SU-DHL-6 (cell line): Measurements from ENCODE around the gene NPAS2.

Experiments used
- EZH2phosphoT487 ChIP-seq: fragments of 200-600 bp; sonication (generic), shearing (Covaris generic); conservative IDR thresholded peaks from 2 replicates; pipeline ENCODE4 v1.6.1; 2018; ENCODE audit warnings: mild to moderate bottlenecking, antibody characterized with exemption, low read length, moderate library complexity, mixed read lengths
- TF ChIP-seq, protein P1 (sequence below): fragments of 200-600 bp; sonication (generic); IDR thresholded peaks from one replicate; pipeline ENCODE4 v1.5.1; 2017; ENCODE audit warnings: antibody characterized with exemption, mild to moderate bottlenecking, low read length, moderate library complexity; ENCODE audit not compliant: insufficient read depth, poor library complexity, severe bottlenecking

- TF ChIP-seq, protein P1, sequence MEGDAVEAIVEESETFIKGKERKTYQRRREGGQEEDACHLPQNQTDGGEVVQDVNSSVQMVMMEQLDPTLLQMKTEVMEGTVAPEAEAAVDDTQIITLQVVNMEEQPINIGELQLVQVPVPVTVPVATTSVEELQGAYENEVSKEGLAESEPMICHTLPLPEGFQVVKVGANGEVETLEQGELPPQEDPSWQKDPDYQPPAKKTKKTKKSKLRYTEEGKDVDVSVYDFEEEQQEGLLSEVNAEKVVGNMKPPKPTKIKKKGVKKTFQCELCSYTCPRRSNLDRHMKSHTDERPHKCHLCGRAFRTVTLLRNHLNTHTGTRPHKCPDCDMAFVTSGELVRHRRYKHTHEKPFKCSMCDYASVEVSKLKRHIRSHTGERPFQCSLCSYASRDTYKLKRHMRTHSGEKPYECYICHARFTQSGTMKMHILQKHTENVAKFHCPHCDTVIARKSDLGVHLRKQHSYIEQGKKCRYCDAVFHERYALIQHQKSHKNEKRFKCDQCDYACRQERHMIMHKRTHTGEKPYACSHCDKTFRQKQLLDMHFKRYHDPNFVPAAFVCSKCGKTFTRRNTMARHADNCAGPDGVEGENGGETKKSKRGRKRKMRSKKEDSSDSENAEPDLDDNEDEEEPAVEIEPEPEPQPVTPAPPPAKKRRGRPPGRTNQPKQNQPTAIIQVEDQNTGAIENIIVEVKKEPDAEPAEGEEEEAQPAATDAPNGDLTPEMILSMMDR, result no peak
- TF ChIP-seq EZH2phosphoT487, result no peak
These were observed 24.6 kb downstream of the NPAS2 start for GRCh38 chr2:100844514-100844913.
